HEK293 (cell line): Measurements from ENCODE around the gene CEBPA.
A peak's percentile ranks its signal among the peaks of the same experiment; 100 is the strongest.

ENCODE experiments used
- CTCF ChIA-PET: fragments of 350-600 bp; formaldehyde crosslinking; extraction: SDS; loops from one replicate; lab custom pipeline; 2021; ENCODE audit warnings: antibody characterized with exemption; lab: Yijun Ruan, JAX
- POLR2A ChIA-PET: fragments of 300-600 bp; formaldehyde crosslinking; extraction: SDS; loops from one replicate; lab custom pipeline; 2020; ENCODE audit warnings: antibody characterized with exemption, inconsistent platforms; lab: Yijun Ruan, JAX
- H3K27ac ChIP-seq: fragments of 200-500 bp; sonication (Bioruptor generic); 2 replicates; pipeline ENCODE4 v1.5.1; 2014; ENCODE audit warnings: low read depth, low read length, control low read depth, inconsistent platforms; ENCODE audit errors: extremely low read depth
- H3K36me3 ChIP-seq, 2 experiments: fragments of 200-500 bp in 1 of 2; sonication (Bioruptor generic) in 1 of 2; 1 replicate in 1 of 2; 2 replicates in 1 of 2; pipeline ENCODE4 v1.5.1; 2014 to 2017; ENCODE audit warnings: inconsistent platforms in 2 of 2, low read length in 2 of 2; ENCODE audit not compliant: control insufficient read depth in 2 of 2, insufficient read depth in 1 of 2
- H3K4me1 ChIP-seq: fragments of 200-500 bp; sonication (Bioruptor generic); 2 replicates; pipeline ENCODE4 v1.5.1; 2014; ENCODE audit warnings: mild to moderate bottlenecking, low read length, inconsistent platforms; ENCODE audit not compliant: control insufficient read depth, insufficient read depth
- H3K4me3 ChIP-seq: 2 replicates; pipeline ENCODE4 v1.5.1; 2011; ENCODE audit warnings: low read depth, mild to moderate bottlenecking, control low read depth, low read length, moderate library complexity
- H3K9me3 ChIP-seq: fragments of 200-500 bp; sonication (Bioruptor generic); 2 replicates; pipeline ENCODE4 v1.5.1; 2014; ENCODE audit warnings: low read depth, low read length, inconsistent platforms; ENCODE audit not compliant: control insufficient read depth, insufficient read depth
- SALL2 ChIP-seq: fragments of 450-650 bp; formaldehyde crosslinking; IDR thresholded peaks from 2 replicates; pipeline ENCODE4 v1.5.0; 2017; ENCODE audit warnings: missing biosample characterization, mild to moderate bottlenecking, missing genetic modification characterization, borderline replicate concordance
- ZBTB20 ChIP-seq: fragments of 450-650 bp; formaldehyde crosslinking; IDR thresholded peaks from 2 replicates; pipeline ENCODE4 v1.5.1; 2016; ENCODE audit warnings: missing biosample characterization, missing genetic modification characterization
- ZBTB7A ChIP-seq: fragments of 450-650 bp; formaldehyde crosslinking; IDR thresholded peaks from 2 replicates; pipeline ENCODE4 v1.5.1; 2016; ENCODE audit warnings: low read depth, missing biosample characterization, missing genetic modification characterization
- ZFHX2 ChIP-seq: fragments of 450-650 bp; formaldehyde crosslinking; conservative IDR thresholded peaks from 2 replicates; pipeline ENCODE4 v1.5.1; 2016; ENCODE audit warnings: missing biosample characterization, missing genetic modification characterization
- ZNF169 ChIP-seq: fragments of 450-650 bp; formaldehyde crosslinking; IDR thresholded peaks from 2 replicates; pipeline ENCODE4 v1.5.1; 2016; ENCODE audit warnings: missing biosample characterization, missing genetic modification characterization
- ZNF2 ChIP-seq: fragments of 450-650 bp; formaldehyde crosslinking; IDR thresholded peaks from 2 replicates; pipeline ENCODE4 v1.5.1; 2016; ENCODE audit warnings: missing biosample characterization, missing genetic modification characterization
- ZNF266 ChIP-seq: fragments of 450-650 bp; formaldehyde crosslinking; IDR thresholded peaks from 2 replicates; pipeline ENCODE4 v1.5.1; 2016; ENCODE audit warnings: missing biosample characterization, missing genetic modification characterization, low read depth
- ZNF423 ChIP-seq: fragments of 450-650 bp; formaldehyde crosslinking; IDR thresholded peaks from 2 replicates; pipeline ENCODE4 v1.5.1; 2016; ENCODE audit warnings: missing biosample characterization, missing genetic modification characterization
- ZNF596 ChIP-seq: fragments of 450-650 bp; IDR thresholded peaks from 2 replicates; pipeline ENCODE4 v1.5.0; 2018; ENCODE audit warnings: missing biosample characterization, mild to moderate bottlenecking, missing genetic modification characterization, moderate library complexity
- ZNF626 ChIP-seq: fragments of 450-650 bp; sonication (Bioruptor Pico); formaldehyde crosslinking; IDR thresholded peaks from 2 replicates; pipeline ENCODE4 v1.5.1; 2018; ENCODE audit warnings: missing biosample characterization, missing genetic modification characterization, inconsistent platforms
- ZNF629 ChIP-seq: fragments of 450-650 bp; formaldehyde crosslinking; IDR thresholded peaks from 2 replicates; pipeline ENCODE4 v1.5.1; 2017; ENCODE audit warnings: missing biosample characterization, missing genetic modification characterization
- ZNF785 ChIP-seq: fragments of 450-650 bp; formaldehyde crosslinking; IDR thresholded peaks from 2 replicates; pipeline ENCODE4 v1.5.1; 2016; ENCODE audit warnings: missing biosample characterization, missing genetic modification characterization
- ZNF792 ChIP-seq: fragments of 450-650 bp; formaldehyde crosslinking; IDR thresholded peaks from 2 replicates; pipeline ENCODE4 v1.5.1; 2016; ENCODE audit warnings: missing biosample characterization, missing genetic modification characterization
- ZNF830 ChIP-seq: fragments of 450-650 bp; IDR thresholded peaks from 2 replicates; pipeline ENCODE4 v1.5.0; 2018; ENCODE audit warnings: missing biosample characterization, missing genetic modification characterization, low read depth, mild to moderate bottlenecking, moderate library complexity
- ZNF837 ChIP-seq: fragments of 450-650 bp; formaldehyde crosslinking; IDR thresholded peaks from 2 replicates; pipeline ENCODE4 v1.5.1; 2016; ENCODE audit warnings: missing biosample characterization, missing genetic modification characterization
- TF ChIP-seq, protein P1 (sequence below): fragments of 450-650 bp; formaldehyde crosslinking; IDR thresholded peaks from 2 replicates; pipeline ENCODE4 v1.5.1; 2017; ENCODE audit warnings: missing biosample characterization, missing genetic modification characterization
- TF ChIP-seq, protein P2 (sequence below): fragments of 450-650 bp; formaldehyde crosslinking; IDR thresholded peaks from 2 replicates; pipeline ENCODE4 v1.5.1; 2016; ENCODE audit warnings: missing biosample characterization, missing genetic modification characterization
- TF ChIP-seq, protein P3 (sequence below): fragments of 450-650 bp; formaldehyde crosslinking; IDR thresholded peaks from 2 replicates; pipeline ENCODE4 v1.5.1; 2016; ENCODE audit warnings: missing biosample characterization, missing genetic modification characterization
- TF ChIP-seq, protein P4 (sequence below): fragments of 450-650 bp; formaldehyde crosslinking; IDR thresholded peaks from 2 replicates; pipeline ENCODE4 v1.5.1; 2017; ENCODE audit warnings: missing biosample characterization, missing genetic modification characterization
- TF ChIP-seq, protein P5 (sequence below): fragments of 450-650 bp; formaldehyde crosslinking; IDR thresholded peaks from 2 replicates; pipeline ENCODE4; 2016; ENCODE audit warnings: missing biosample characterization, missing genetic modification characterization

The CEBPA gene

DNA sequence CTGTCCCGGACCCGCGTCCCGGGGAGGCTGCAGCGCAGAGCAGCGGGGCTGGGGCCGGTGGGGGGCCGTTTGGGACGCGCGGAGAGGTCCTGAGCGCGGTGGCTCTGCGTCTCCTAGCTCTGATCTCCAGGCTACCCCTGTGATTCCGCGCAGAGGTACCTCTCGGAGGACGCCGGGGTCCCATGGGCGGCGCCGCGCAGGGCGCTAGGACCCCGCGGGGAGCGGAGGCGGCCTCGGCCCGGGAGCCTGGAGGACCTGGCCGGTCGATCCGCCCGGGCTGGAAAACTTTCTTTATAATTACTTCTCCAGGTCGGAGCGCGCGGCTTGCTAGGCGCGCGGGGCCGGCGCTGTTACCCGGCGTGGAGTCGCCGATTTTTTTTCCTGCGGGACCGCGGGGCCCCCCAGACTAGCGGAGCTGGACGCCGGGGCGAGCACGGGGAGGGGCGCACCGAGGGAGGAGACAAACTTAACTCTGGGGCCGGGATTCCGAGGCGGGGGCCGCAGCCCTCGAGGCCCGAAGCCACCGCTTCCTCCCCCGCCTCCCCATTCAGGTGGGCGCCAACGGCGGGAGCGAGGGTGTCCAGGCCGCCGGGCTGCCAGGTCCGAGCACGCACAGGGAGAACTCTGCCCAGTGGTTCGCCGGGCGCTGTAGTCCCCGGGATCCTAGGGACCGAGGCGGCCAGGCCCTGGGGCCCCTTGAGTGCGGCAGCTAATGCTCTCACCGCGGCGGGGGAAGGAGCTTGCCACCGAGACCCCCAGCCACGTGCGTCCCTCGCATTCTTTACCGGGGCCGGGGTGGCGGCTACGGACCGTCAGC lies 848 bp upstream of the CEBPA start (continued):
- TF ChIP-seq, protein P1, sequence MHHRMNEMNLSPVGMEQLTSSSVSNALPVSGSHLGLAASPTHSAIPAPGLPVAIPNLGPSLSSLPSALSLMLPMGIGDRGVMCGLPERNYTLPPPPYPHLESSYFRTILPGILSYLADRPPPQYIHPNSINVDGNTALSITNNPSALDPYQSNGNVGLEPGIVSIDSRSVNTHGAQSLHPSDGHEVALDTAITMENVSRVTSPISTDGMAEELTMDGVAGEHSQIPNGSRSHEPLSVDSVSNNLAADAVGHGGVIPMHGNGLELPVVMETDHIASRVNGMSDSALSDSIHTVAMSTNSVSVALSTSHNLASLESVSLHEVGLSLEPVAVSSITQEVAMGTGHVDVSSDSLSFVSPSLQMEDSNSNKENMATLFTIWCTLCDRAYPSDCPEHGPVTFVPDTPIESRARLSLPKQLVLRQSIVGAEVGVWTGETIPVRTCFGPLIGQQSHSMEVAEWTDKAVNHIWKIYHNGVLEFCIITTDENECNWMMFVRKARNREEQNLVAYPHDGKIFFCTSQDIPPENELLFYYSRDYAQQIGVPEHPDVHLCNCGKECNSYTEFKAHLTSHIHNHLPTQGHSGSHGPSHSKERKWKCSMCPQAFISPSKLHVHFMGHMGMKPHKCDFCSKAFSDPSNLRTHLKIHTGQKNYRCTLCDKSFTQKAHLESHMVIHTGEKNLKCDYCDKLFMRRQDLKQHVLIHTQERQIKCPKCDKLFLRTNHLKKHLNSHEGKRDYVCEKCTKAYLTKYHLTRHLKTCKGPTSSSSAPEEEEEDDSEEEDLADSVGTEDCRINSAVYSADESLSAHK = peak; percentile 50
- TF ChIP-seq ZNF596 (tag by site-specific recombination) = no peak; the same call in 1 of the 2 replicates
- TF ChIP-seq ZNF830 (tag by site-specific recombination) = no peak
- TF ChIP-seq, protein P2, sequence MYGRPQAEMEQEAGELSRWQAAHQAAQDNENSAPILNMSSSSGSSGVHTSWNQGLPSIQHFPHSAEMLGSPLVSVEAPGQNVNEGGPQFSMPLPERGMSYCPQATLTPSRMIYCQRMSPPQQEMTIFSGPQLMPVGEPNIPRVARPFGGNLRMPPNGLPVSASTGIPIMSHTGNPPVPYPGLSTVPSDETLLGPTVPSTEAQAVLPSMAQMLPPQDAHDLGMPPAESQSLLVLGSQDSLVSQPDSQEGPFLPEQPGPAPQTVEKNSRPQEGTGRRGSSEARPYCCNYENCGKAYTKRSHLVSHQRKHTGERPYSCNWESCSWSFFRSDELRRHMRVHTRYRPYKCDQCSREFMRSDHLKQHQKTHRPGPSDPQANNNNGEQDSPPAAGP (tag by site-specific recombination) = peak; percentile 88
- TF ChIP-seq ZFHX2 = peak; percentile 76
- no peak for TF ChIP-seq SALL2 (tag by site-specific recombination)

DNA sequence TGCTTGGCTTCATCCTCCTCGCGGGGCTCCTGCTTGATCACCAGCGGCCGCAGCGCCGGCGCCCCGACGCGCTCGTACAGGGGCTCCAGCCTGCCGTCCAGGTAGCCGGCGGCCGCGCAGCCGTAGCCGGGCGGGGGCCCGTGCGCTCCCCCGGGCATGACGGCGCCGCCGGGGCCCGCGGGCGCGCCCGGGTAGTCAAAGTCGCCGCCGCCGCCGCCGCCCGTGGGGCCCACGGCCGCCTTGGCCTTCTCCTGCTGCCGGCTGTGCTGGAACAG lies 497 bp downstream of the CEBPA start:
- Histone ChIP-seq H3K9me3 (no peaks in the 10 kb centered on the region), H3K27ac (peak overlapping the region; percentile 98), H3K36me3 (no peaks in the 10 kb centered on the region), H3K4me1 (peaks cover 68% of the 10 kb centered on the region), H3K4me3 (peak overlapping the region; percentile 34)
- CTCF ChIA-PET = interaction anchor here (0.6 to 2.6 kb wide), 13 partner anchors 10 to 105 kb away, joined by 3 to 24 read pairs (median 6); partner anchors contain the start of gene CEBPG
- TF ChIP-seq, protein P3, sequence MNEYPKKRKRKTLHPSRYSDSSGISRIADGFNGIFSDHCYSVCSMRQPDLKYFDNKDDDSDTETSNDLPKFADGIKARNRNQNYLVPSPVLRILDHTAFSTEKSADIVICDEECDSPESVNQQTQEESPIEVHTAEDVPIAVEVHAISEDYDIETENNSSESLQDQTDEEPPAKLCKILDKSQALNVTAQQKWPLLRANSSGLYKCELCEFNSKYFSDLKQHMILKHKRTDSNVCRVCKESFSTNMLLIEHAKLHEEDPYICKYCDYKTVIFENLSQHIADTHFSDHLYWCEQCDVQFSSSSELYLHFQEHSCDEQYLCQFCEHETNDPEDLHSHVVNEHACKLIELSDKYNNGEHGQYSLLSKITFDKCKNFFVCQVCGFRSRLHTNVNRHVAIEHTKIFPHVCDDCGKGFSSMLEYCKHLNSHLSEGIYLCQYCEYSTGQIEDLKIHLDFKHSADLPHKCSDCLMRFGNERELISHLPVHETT (tag by site-specific recombination) = no peak
- TF ChIP-seq ZNF423 (tag by site-specific recombination) (no peak), ZBTB20 (tag by site-specific recombination) (peak; percentile 2; the same call in 1 of the 2 replicates), ZNF266 (tag by site-specific recombination) (no peak), ZNF626 (tag by site-specific recombination) (no peak)
- TF ChIP-seq, all 188 proteins: peak for 1
- POLR2A ChIA-PET = interaction anchor here (0.5 to 2.3 kb wide), 14 partner anchors 9 to 956 kb away, joined by 3 to 49 read pairs (median 4); partner anchors contain the start of genes CEBPG and KCTD15

DNA sequence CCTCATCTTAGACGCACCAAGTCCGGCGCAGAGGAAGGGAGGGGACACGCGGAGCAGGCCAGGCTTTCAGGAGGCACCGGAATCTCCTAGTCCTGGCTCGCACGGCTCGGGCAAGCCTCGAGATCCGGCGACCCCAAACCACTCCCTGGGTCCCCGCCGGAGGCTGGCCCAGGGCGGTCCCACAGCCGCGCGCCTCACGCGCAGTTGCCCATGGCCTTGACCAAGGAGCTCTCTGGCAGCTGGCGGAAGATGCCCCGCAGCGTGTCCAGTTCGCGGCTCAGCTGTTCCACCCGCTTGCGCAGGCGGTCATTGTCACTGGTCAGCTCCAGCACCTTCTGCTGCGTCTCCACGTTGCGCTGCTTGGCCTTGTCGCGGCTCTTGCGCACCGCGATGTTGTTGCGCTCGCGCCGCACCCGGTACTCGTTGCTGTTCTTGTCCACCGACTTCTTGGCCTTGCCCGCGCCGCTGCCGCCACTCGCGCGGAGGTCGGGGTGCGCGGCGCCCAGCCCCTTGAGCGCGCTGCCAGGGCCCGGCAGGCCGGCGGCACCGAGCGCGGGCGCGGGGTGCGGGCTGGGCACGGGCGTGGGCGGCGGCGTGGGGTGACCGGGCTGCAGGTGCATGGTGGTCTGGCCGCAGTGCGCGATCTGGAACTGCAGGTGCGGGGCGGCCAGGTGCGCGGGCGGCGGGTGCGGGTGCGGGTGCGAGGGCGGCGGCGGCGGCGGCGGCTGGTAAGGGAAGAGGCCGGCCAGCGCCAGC lies 1.0 kb downstream of the CEBPA start:
- H3K4me1 ChIP-seq = peaks cover 68% of the 10 kb centered on the region
- no peak overlapping the region; the same call in 1 of the 2 replicates for H3K4me3 ChIP-seq
- H3K27ac ChIP-seq = peak overlapping the region; percentile 98; the same call in 1 of the 2 replicates
- no peaks in the 10 kb centered on the region for H3K9me3 ChIP-seq
- ChIA-PET POLR2A (interaction anchor here (0.9 to 2.3 kb wide), 8 partner anchors 8 to 76 kb away, joined by 3 to 25 read pairs (median 5); partner anchors contain the start of gene CEBPG), CTCF (interaction anchor here (0.5 to 5.4 kb wide), 7 partner anchors 26 to 470 kb away, joined by 3 to 28 read pairs (median 4); no protein-coding TSS in a partner anchor)
- H3K36me3 ChIP-seq = no peaks in the 10 kb centered on the region
- no peak for TF ChIP-seq ZNF629 (tag by site-specific recombination)
- TF ChIP-seq ZNF837 = peak; percentile 52; the same call in 1 of the 2 replicates
- TF ChIP-seq ZNF169 = 0 out of 2 replicates have a peak, but pooled peaks have one; percentile 49
- peak; percentile 21; the same call in 1 of the 2 replicates for TF ChIP-seq ZNF785 (tag by site-specific recombination)
- TF ChIP-seq, protein P4, sequence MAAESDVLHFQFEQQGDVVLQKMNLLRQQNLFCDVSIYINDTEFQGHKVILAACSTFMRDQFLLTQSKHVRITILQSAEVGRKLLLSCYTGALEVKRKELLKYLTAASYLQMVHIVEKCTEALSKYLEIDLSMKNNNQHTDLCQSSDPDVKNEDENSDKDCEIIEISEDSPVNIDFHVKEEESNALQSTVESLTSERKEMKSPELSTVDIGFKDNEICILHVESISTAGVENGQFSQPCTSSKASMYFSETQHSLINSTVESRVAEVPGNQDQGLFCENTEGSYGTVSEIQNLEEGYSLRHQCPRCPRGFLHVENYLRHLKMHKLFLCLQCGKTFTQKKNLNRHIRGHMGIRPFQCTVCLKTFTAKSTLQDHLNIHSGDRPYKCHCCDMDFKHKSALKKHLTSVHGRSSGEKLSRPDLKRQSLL (tag by site-specific recombination) = peak; percentile 47; the same call in 1 of the 2 replicates
- peak; percentile 82 for TF ChIP-seq ZNF2 (tag by site-specific recombination)
- TF ChIP-seq ZBTB7A (tag by site-specific recombination) = 0 out of 2 replicates have a peak, but pooled peaks have one; percentile 43
- TF ChIP-seq, protein P5, sequence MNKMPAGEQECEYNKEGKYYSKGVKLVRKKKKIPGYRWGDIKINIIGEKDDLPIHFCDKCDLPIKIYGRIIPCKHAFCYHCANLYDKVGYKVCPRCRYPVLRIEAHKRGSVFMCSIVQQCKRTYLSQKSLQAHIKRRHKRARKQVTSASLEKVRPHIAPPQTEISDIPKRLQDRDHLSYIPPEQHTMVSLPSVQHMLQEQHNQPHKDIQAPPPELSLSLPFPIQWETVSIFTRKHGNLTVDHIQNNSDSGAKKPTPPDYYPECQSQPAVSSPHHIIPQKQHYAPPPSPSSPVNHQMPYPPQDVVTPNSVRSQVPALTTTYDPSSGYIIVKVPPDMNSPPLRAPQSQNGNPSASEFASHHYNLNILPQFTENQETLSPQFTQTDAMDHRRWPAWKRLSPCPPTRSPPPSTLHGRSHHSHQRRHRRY = peak; percentile 93
- TF ChIP-seq ZNF792 (tag by site-specific recombination) = no peak
